Left forelimb (tissue), 1 donor: ENCODE results near the gene LHX1.

Experiments
- DNase-seq: peaks from one replicate; pipeline ENCODE4 v3.0.0-alpha.2; 2018; ENCODE audit warnings: low spot score

Gene LHX1

GRCh38 chr17:36972186-36972700 lies 35.0 kb downstream of the LHX1 start:
- no peak for DNase-seq

GRCh38 chr17:36972905-36973304 lies 35.6 kb downstream of the LHX1 start:
- DNase-seq, result no peak

GRCh38 chr17:36975922-36976515 lies 38.7 kb downstream of the LHX1 start:
- DNase-seq, result no peak

- DNase-seq, result no peak
These were observed 39.8 kb downstream of the LHX1 start for GRCh38 chr17:36977066-36977465.

GRCh38 chr17:36977568-36977967 lies 40.3 kb downstream of the LHX1 start:
- DNase-seq, result no peak

- DNase-seq, result no peak
These were observed 41.7 kb downstream of the LHX1 start for GRCh38 chr17:36978810-36979564.

- no peak for DNase-seq
These were observed 42.3 kb downstream of the LHX1 start for GRCh38 chr17:36979565-36979941.

GRCh38 chr17:36980280-36980761 lies 43.0 kb downstream of the LHX1 start:
- DNase-seq, result no peak

- no peak for DNase-seq
These were observed 46.3 kb downstream of the LHX1 start for GRCh38 chr17:36983618-36984017.

GRCh38 chr17:36989173-36989572 lies 51.9 kb downstream of the LHX1 start:
- DNase-seq, result no peak

GRCh38 chr17:36992701-36993100 lies 55.4 kb downstream of the LHX1 start:
- DNase-seq, result no peak

- DNase-seq, result no peak
These were observed 56.0 kb downstream of the LHX1 start for GRCh38 chr17:36993227-36993626.
